Effector memory CD4-positive, alpha-beta T cell (primary cell): ENCODE measurements around the gene C1orf232.

Experiments
- DNase-seq, 3 donors: peaks; one replicate each; pipeline ENCODE4 v3.0.0-alpha.2; 2020
- H3K27ac ChIP-seq: 2 replicates; pipeline ENCODE4 v1.7.0; 2013; ENCODE audit warnings: mild to moderate bottlenecking, low read length, moderate library complexity; ENCODE audit not compliant: insufficient read depth, poor library complexity, severe bottlenecking
- H3K27me3 ChIP-seq: replicated peaks from 2 replicates; pipeline ENCODE4 v1.7.0; 2013; ENCODE audit warnings: mild to moderate bottlenecking, low read length; ENCODE audit not compliant: insufficient read depth, control insufficient read depth, poor library complexity, severe bottlenecking
- H3K36me3 ChIP-seq: 2 replicates; pipeline ENCODE4 v1.7.0; 2013; ENCODE audit warnings: mild to moderate bottlenecking, low read length, moderate library complexity; ENCODE audit not compliant: control insufficient read depth, insufficient read depth
- H3K4me1 ChIP-seq: 2 replicates; pipeline ENCODE4 v1.7.0; 2013; ENCODE audit warnings: low read length, mild to moderate bottlenecking; ENCODE audit not compliant: control insufficient read depth, insufficient read depth, poor library complexity, severe bottlenecking
- H3K4me3 ChIP-seq: 2 replicates; pipeline ENCODE4 v1.7.0; 2013; ENCODE audit warnings: low read length, low read depth, mild to moderate bottlenecking; ENCODE audit not compliant: insufficient read depth, poor library complexity, severe bottlenecking
- H3K9me3 ChIP-seq: 2 replicates; pipeline ENCODE4 v1.7.0; 2013; ENCODE audit warnings: mild to moderate bottlenecking, low read length, moderate library complexity; ENCODE audit not compliant: control insufficient read depth

Gene C1orf232

DNA sequence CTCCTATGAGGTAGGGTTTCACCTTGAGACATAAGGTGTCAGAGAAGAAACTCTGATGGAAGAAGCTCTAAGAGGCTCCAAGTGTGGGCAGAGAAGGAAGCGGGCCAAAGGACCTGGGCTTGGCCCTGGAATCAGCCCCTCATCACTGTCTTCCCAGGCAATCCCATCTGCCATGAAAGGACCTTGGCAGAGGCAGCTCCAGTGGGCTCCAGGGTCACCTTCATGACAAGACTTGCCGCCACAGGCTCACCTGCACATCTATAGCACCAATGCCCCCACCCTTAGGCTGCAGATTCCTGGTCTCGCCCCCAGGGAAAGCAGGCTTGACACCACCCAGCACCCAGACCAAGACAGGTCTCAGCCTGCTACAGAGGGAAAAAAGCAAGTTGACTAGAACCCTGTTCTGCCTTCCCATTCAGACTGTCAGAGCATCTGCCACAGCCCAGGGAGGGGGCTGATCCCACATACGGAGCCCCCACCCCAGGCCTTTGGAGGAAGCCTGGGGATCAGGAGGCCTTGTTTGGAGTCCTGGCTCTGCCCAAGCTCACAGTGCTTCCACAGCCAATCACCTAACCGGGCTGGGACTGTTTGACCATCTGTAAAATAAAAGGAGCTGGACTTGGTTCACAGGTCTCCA lies 10.4 kb downstream of the C1orf232 start:
- H3K27ac ChIP-seq: no peak overlapping the region
- no peaks in the 10 kb centered on the region for H3K9me3 ChIP-seq
- H3K27me3 ChIP-seq: peaks cover 34% of the 10 kb centered on the region
- no peaks in the 10 kb centered on the region for H3K36me3 ChIP-seq
- peaks cover 9% of the 10 kb centered on the region for H3K4me1 ChIP-seq
- H3K4me3 ChIP-seq: no peak overlapping the region
- no peak for DNase-seq

DNA sequence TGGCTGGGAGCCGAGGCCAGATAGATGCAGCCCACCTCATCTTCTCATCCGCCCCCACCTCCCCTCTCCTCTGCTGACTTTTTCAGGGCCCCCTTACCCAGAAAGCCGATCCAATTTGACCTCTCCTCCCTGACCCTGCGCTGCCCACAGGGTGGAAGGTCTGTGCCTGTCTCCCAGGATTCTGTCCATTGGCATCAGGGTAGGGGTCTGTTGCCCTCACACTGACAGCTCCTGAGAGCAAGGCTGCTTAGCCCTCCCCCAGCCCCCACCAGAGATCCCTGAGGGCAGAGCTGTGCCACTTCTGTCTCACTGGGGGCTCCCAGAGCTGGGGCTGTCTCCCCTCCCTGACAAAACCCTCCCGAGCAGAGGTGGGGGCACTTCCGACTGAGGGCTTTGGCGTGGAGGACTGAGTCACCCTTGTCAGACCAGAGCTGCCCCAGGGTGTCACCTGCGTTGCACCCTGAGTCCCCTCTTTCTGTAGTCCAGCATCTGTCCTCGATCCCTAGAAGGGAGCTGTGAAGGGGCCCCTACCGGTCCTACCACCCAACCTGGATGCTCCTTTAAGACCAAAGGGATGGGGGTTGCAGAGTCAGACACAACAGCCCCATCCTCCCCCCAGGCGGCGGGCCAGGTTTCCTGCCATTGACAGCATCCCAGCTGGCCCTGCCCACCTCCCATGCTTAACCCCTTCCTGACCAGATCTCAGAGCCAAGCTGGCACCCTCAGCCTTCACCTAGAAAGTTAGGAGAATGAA lies 12.3 kb downstream of the C1orf232 start:
- Histone ChIP-seq H3K27ac (no peak overlapping the region), H3K27me3 (peaks cover 22% of the 10 kb centered on the region), H3K4me1 (peaks cover 2% of the 10 kb centered on the region), H3K9me3 (no peaks in the 10 kb centered on the region), H3K4me3 (no peak overlapping the region), H3K36me3 (no peaks in the 10 kb centered on the region)
- no peak for DNase-seq

DNA sequence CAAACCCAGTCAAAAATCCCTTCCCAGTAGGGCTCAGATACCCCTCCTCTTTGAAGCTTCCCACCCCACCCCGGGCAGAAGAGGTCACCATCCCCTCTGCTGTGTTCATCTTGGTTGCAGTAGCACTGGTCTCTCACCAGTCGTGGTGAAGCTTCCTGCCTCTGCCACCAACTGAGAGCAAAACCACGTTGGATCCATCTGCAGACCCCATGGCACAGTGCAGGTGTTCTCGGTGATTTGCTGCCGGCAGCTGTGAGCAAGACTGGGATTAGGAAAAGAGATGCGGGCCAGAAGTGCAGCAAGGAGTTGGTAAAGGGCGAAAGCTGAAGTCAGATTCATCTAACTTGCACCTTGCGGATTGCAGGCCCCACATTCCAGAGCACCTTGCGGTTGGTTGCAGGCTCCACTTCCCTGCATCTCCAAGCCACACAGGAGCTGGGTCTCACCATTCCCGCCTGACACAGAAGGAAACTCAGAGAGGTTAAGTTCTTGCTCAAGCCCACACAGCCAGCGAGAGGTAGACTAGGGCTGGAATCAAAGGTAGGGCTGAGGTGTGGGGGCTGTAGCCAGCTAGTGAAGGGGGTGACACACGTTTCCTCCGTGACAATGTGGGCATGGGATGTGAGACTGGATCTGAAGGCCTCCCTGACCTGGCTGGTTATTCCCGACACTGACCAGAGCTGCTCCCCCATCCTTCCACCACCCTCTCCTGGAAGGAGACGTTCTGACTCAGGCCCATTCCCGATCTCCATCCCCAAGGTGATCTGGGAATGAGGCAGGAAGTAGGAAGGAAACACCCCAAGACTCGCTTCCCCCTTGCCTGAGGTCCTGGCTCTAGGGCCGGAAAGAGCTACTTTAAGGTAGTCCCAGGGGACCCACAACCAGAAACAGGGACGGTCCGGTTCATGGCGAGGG lies 13.1 kb downstream of the C1orf232 start:
- H3K27me3 ChIP-seq: peaks cover 14% of the 10 kb centered on the region
- H3K9me3 ChIP-seq: no peaks in the 10 kb centered on the region
- no peak for DNase-seq
- H3K27ac ChIP-seq: no peak overlapping the region
- H3K4me3 ChIP-seq: no peak overlapping the region
- H3K36me3 ChIP-seq: no peaks in the 10 kb centered on the region
- H3K4me1 ChIP-seq: no peaks in the 10 kb centered on the region

DNA sequence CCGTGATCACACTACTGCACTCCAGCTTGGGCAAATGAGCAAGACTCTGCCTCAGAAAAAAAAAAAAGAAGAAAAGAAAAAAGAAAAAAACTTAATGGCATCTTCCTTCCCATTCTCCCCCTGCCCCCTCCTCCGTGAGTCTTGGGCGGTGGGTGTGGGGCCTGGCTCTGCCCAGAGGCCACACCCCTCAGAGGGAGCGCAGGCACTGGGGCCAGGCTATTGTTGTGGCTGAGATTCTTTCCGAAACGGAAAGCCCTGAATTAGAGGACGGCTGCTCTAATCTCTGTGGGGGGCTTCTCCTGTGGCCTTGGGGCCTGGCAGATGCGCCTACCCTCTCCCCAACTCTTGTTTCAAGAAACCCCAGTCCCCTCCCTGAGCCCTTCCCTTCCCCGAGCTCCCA lies 14.0 kb downstream of the C1orf232 start:
- no peak for DNase-seq
- no peak overlapping the region for H3K4me3 ChIP-seq
- H3K4me1 ChIP-seq: no peaks in the 10 kb centered on the region
- H3K9me3 ChIP-seq: no peaks in the 10 kb centered on the region
- H3K27ac ChIP-seq: no peak overlapping the region
- H3K27me3 ChIP-seq: peaks cover 12% of the 10 kb centered on the region
- H3K36me3 ChIP-seq: no peaks in the 10 kb centered on the region

DNA sequence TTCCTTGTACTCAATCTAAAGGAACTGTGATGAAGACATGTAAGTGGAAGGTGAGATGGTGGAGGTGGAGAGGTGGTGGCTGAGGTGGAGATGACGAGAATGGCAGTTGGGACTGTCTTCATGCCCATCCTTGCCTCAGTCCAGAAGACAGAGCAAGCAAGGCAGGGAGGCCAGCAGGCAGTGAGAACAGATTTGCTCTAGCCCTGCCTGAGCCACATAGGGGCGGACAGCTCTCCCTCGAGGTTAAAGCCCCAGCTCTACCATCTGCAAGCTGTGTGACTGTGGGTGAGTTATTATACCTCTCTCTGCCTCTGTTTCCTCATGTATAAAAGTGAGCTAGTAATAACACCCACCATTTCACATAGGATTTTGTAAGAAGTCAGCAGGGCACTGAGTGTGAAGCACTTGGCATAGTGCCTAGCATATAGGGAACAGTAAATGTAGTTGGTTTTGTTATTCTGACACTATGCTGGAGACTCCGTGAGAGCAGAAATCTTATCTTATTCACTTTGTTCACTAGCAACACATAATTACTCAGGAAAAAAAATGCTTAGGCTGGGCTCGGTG lies 14.7 kb downstream of the C1orf232 start:
- no peak for DNase-seq
- Histone ChIP-seq H3K9me3 (no peaks in the 10 kb centered on the region), H3K27me3 (peaks cover 8% of the 10 kb centered on the region), H3K4me3 (no peak overlapping the region), H3K4me1 (no peaks in the 10 kb centered on the region), H3K36me3 (no peaks in the 10 kb centered on the region), H3K27ac (no peak overlapping the region)

DNA sequence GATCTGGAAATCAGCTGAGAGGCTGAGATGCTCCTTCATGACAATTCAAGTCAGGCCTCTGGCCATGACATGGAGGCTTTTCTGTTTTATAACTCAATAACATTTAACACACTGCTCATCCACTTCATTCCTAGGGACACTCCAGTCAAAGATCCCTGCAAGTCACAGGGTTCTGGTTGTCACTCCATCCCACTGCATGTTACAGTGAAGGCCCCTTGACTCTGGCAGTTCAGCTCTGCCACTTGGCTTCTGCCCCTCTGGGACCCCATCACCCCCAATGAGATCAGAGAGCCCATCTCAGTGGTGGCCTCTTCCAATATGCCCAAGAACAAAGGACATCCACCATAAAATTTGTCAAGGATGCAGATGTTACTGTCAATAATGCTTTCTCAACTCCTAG lies 19.9 kb downstream of the C1orf232 start:
- no peak overlapping the region for H3K4me3 ChIP-seq
- no peak overlapping the region for H3K27ac ChIP-seq
- no peaks in the 10 kb centered on the region for H3K27me3 ChIP-seq
- DNase-seq: no peak
- peaks cover 5% of the 10 kb centered on the region for H3K4me1 ChIP-seq
- H3K36me3 ChIP-seq: no peaks in the 10 kb centered on the region
- no peaks in the 10 kb centered on the region for H3K9me3 ChIP-seq

DNA sequence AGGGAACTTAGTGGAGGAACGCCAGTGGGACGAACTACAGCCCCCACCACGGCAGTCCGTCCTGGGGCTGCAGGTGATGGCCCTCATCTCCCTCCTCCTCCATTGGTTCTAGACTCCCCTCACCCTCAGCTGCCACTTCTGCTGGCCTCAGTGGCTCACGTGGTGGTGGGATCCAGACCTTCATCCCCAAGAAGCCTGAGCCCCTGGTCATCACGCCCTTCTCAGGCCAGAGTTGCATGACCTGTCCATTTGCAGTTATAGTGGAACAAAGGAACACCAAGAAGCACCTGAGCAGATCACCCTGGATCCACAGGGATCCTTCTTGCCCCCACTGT lies 22.8 kb downstream of the C1orf232 start:
- H3K27me3 ChIP-seq: no peaks in the 10 kb centered on the region
- H3K4me3 ChIP-seq: no peak overlapping the region
- no peaks in the 10 kb centered on the region for H3K9me3 ChIP-seq
- peaks cover 5% of the 10 kb centered on the region for H3K4me1 ChIP-seq
- no peaks in the 10 kb centered on the region for H3K36me3 ChIP-seq
- DNase-seq: no peak
- H3K27ac ChIP-seq: no peak overlapping the region

DNA sequence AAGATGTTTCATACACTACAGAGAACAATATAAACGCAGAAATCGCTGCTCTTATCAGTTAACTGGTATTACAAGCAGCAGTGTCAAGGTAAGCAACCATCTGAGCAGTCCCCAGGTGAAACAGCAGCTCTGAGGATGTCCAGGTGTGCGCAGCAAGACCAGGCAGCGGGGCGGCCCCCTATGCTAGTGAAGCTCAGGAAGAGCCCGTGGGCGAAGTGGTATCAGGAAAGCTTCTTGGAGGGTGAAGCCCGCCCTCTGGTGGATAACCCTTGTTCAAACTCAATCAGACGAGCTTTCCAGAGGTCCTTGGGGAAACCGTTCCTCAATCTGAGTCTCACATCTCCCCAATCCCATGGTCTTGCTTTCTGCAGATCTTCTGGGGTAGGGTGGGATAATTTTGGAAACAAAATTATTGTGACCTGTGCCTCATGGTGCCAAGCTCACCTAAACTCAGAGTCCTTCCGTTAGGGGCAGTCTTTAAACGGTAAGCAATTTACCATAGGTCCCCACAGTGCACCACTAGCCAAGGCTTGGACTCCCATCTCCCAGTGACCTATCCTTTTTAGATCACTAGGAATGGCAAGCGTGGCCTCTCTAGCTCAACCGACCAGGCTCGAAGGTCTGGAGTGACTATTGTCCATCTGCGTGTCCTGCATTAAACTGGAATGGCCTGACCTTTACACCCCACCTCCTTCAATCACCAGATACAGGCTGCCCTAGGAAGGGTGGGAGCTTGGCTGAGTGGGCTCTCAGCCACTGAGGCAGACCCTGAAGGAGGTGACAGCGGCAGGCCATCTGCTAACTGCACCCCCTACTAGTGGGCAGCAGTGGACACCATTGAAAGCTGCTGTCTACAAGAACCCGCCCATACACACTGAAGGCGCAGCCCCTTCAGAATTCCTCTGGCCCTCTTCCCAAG lies 23.5 kb downstream of the C1orf232 start:
- no peak overlapping the region for H3K4me3 ChIP-seq
- peaks cover 5% of the 10 kb centered on the region for H3K4me1 ChIP-seq
- H3K27me3 ChIP-seq: no peaks in the 10 kb centered on the region
- H3K9me3 ChIP-seq: no peaks in the 10 kb centered on the region
- no peak overlapping the region for H3K27ac ChIP-seq
- DNase-seq: peak; percentile 49 to 65 (median 51)
- H3K36me3 ChIP-seq: no peaks in the 10 kb centered on the region

DNA sequence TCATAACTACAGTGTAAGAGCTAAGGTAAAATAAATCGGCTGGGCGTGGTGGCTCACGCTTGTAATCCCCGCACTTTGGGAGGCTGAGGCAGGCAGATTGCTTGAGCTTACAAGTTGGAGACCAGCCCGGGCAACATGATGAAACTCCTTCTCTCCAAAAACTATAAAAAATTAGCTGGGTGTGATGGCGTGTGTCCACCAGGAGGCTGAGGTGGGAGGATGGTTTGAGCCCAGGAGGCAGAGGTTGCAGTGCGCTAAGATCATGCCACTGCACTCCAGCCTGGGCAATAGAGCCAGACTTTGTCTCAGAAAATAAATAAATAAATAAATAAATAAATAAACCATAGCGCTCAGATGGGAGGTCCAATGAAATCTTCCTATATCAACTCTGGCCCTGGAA lies 26.6 kb downstream of the C1orf232 start:
- peaks cover 5% of the 10 kb centered on the region for H3K4me1 ChIP-seq
- H3K4me3 ChIP-seq: no peak overlapping the region
- H3K9me3 ChIP-seq: no peaks in the 10 kb centered on the region
- DNase-seq: no peak
- H3K27me3 ChIP-seq: no peaks in the 10 kb centered on the region
- no peak overlapping the region for H3K27ac ChIP-seq
- no peaks in the 10 kb centered on the region for H3K36me3 ChIP-seq
